SHP77 treated with DMSO at 0.1 percent for 48 hours (cell line): ENCODE results near the gene HBG1.
A peak's percentile ranks its signal among the peaks of the same experiment; 100 is the strongest.

Experiments used
- DNase-seq: peaks from one replicate; lab custom pipeline; 2025; lab: John Stamatoyannopoulos, UW

The HBG1 gene

GRCh38 chr11:5226732-5227310 lies 22.8 kb downstream of the HBG1 start, which contains the start of gene HBB:
TSS of gene HBB (minus strand) at chr11:5227071. CDS start at chr11:5227021, 50 bp downstream.
- DNase-seq = peak; percentile 16

GRCh38 chr11:5225480-5225871 lies 24.2 kb downstream of the HBG1 start:
- no peak for DNase-seq

- no peak for DNase-seq
Measured at GRCh38 chr11:5224538-5225479, 24.8 kb downstream of the HBG1 start.

GRCh38 chr11:5223686-5224085 lies 26.0 kb downstream of the HBG1 start:
- DNase-seq = no peak

GRCh38 chr11:5223146-5223545 lies 26.5 kb downstream of the HBG1 start:
- DNase-seq = no peak

GRCh38 chr11:5210376-5210885 lies 39.2 kb downstream of the HBG1 start:
- DNase-seq = no peak

- DNase-seq = no peak
Measured at GRCh38 chr11:5204787-5205186, 44.9 kb downstream of the HBG1 start.

- no peak for DNase-seq
Measured at GRCh38 chr11:5203366-5203765, 46.3 kb downstream of the HBG1 start.

- DNase-seq = no peak
Measured at GRCh38 chr11:5200582-5200981, 49.1 kb downstream of the HBG1 start, which contains the start of gene OR51V1. TSS of gene OR51V1 (minus strand) at chr11:5200682. CDS start at chr11:5200682, 0 bp downstream.

GRCh38 chr11:5198285-5198684 lies 51.4 kb downstream of the HBG1 start:
- no peak for DNase-seq
